Skeletal muscle satellite cell (primary cell): Measurements from ENCODE around the gene AIFM3.
"Not testable (repeated sequence)": the region's sequence is repeated elsewhere in the genome, so short reads cannot be mapped to it uniquely, and the experiment has no call there.

Experiments
- H3K27me3 ChIP-seq: 2 replicates; pipeline ENCODE4 v1.7.0; 2013; ENCODE audit warnings: low read length; ENCODE audit not compliant: control insufficient read depth, insufficient read depth
- H3K36me3 ChIP-seq: 2 replicates; pipeline ENCODE4 v1.7.0; 2013; ENCODE audit warnings: mild to moderate bottlenecking, control low read depth, low read length; ENCODE audit not compliant: insufficient read depth
- H3K4me1 ChIP-seq: 2 replicates; pipeline ENCODE4 v1.7.0; 2013; ENCODE audit warnings: low read length; ENCODE audit not compliant: control insufficient read depth, insufficient read depth
- H3K4me2 ChIP-seq: 2 replicates; pipeline ENCODE4 v1.7.0; 2013; ENCODE audit warnings: mild to moderate bottlenecking, low read length
- H3K4me3 ChIP-seq: 2 replicates; pipeline ENCODE4 v1.7.0; 2013; ENCODE audit warnings: low read length
- H3K9ac ChIP-seq: 2 replicates; pipeline ENCODE4 v1.7.0; 2013; ENCODE audit warnings: mild to moderate bottlenecking, low read depth, low read length, moderate library complexity
- H3K9me3 ChIP-seq: replicated peaks from 2 replicates; pipeline ENCODE4 v1.7.0; 2013; ENCODE audit warnings: mild to moderate bottlenecking, control low read depth, low read length

AIFM3 gene

GRCh38 chr22:20931126-20931654 is 35.9 kb upstream of the AIFM3 start:
- Histone ChIP-seq H3K4me1 (no peaks in the 10 kb centered on the region), H3K9me3 (no peaks in the 10 kb centered on the region), H3K4me2 (no peak overlapping the region), H3K36me3 (peaks cover 9% of the 10 kb centered on the region), H3K27me3 (no peaks in the 10 kb centered on the region), H3K4me3 (no peak overlapping the region), H3K9ac (no peak overlapping the region)

GRCh38 chr22:20933910-20934309 is 33.1 kb upstream of the AIFM3 start:
- Histone ChIP-seq H3K4me3 (no peak overlapping the region), H3K9ac (no peak overlapping the region), H3K27me3 (no peaks in the 10 kb centered on the region), H3K36me3 (peaks cover 9% of the 10 kb centered on the region), H3K4me1 (peaks cover 4% of the 10 kb centered on the region), H3K9me3 (no peaks in the 10 kb centered on the region), H3K4me2 (no peak overlapping the region)

DNA sequence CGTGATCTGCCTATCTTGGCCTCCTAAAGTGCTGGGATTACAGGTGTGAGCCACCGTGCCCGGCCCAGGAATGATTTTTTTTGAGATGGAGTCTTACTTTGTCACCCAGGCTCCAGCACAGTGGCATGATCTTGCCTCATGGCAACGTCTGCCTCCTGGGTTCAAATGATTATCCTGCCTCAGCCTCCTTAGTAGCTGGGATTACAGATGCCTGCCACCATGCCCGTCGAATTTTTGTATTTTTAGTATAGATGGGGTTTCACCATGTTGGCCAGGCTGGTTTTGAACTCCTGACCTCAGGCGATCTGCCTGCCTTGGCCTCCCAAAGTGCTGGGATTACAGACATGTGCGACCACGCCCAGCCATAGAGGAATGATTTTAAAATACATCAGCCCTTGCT is 32.0 kb upstream of the AIFM3 start:
- not testable (repeated sequence) for H3K9me3 ChIP-seq, H3K27me3 ChIP-seq, H3K9ac ChIP-seq, H3K36me3 ChIP-seq, H3K4me3 ChIP-seq, H3K4me1 ChIP-seq, H3K4me2 ChIP-seq

GRCh38 chr22:20935780-20936539 is 31.1 kb upstream of the AIFM3 start:
- H3K9me3 ChIP-seq, H3K4me1 ChIP-seq, H3K4me3 ChIP-seq, H3K36me3 ChIP-seq, H3K27me3 ChIP-seq, H3K4me2 ChIP-seq, H3K9ac ChIP-seq: not testable (repeated sequence)

DNA sequence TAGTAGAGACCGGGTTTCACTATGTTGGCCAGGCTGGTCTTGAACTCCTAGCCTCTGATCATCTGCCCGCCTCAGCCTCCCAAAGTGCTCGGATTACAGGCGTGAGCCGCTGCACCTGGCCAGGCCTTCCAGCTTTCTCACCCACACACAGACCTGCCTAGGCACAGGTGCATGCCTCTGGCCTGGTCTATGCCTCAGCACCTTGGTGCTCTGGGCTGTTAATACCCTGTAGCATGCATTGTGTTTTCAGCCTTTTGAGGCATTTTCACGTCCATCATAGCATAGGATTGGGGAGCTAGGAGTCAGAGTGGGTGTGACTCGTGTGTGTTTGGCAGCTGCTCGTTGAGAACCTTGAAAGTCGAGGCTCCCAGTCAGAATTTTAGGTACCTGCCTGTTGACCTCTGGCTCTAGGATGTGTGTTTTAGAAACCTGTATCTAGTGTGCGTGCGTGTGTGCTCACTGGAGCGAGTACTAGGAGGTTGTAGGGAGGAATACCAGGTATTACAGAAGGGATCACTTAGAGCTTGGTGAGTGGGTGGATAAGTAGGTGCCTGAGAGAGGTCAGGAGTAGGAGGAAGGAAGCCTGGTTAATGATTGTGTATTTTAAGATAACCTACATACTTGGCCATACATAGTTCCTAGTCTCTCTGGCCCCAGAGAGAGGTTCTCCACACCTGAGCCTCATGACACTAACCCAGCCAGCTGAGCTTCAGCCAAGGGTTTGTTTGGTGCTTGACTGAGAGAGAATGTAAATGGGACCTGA is 29.8 kb upstream of the AIFM3 start:
- H3K4me3 ChIP-seq, result no peak overlapping the region
- peaks cover 4% of the 10 kb centered on the region for H3K4me1 ChIP-seq
- peaks cover 9% of the 10 kb centered on the region for H3K36me3 ChIP-seq
- no peak overlapping the region for H3K4me2 ChIP-seq
- no peaks in the 10 kb centered on the region for H3K27me3 ChIP-seq
- no peaks in the 10 kb centered on the region for H3K9me3 ChIP-seq
- H3K9ac ChIP-seq, result no peak overlapping the region

- Histone ChIP-seq H3K4me2 (no peak overlapping the region), H3K27me3 (no peaks in the 10 kb centered on the region), H3K4me3 (no peak overlapping the region), H3K9me3 (no peaks in the 10 kb centered on the region), H3K4me1 (peaks cover 4% of the 10 kb centered on the region), H3K36me3 (peaks cover 9% of the 10 kb centered on the region), H3K9ac (no peak overlapping the region)
Observed at GRCh38 chr22:20937794-20938671, 29.0 kb upstream of the AIFM3 start.

DNA sequence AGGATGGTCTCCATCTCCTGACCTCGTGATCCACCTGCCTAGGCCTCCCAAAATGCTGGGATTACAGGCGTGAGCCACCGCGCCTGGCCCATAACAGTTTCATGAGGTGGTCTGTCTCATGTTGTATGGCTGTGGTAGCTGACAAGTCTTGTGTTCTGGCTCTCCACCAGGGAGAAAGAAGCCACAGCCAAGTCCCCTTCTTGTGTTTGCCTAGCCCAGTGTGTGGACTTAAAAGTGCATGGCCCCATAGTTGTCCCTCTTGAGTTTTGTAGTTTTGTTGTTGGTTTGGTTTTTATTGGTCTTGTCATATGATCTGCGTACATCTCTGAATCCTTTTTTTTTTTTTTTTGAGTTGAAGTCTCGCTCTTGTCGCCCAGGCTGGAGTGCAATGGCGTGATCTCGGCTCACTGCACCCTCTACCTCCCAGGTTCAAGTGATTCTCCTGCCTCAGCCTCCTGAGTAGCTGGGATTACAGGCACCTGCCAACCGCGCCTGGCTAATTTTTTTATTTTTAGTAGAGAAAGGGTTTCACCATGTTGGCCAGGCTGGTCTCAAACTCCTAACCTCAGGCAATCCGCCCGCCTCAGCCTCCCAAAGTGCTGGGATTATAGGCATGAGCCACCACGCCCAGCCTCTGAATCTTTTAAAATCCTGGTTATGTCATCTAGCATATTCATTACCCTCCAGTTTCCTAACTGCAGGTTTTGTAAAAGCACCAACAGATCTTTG is 27.4 kb upstream of the AIFM3 start:
- H3K27me3 ChIP-seq, H3K4me3 ChIP-seq, H3K9me3 ChIP-seq, H3K9ac ChIP-seq, H3K4me1 ChIP-seq, H3K36me3 ChIP-seq, H3K4me2 ChIP-seq: not testable (repeated sequence)

GRCh38 chr22:20940186-20940651 is 26.8 kb upstream of the AIFM3 start:
- Histone ChIP-seq H3K4me1 (peaks cover 7% of the 10 kb centered on the region), H3K9ac (no peak overlapping the region), H3K27me3 (no peaks in the 10 kb centered on the region), H3K4me2 (no peak overlapping the region), H3K36me3 (no peaks in the 10 kb centered on the region), H3K4me3 (no peak overlapping the region), H3K9me3 (no peaks in the 10 kb centered on the region)

DNA sequence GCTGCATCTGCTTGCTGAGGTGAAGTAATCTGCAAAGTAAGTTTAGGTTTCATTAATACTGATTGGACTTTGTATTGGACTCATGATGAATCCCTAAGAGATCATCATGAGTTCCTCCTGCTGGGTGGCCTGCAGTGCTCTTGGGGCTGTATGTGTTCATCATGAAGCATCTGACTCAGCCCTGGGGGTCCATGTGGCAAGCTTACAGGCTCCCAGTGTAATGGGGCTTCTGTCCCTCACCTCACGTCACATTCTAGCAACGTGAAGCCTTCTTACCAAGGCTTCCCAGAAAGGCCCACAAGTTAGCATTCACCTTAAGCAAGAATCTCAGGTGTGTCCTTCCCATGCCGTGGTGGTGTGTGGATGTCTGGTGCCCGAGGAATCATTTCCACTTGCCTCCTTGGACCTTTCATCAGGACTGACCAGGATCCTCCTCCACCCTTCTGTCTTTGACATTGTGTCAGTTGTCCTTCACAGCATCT is 26.1 kb upstream of the AIFM3 start:
- no peak overlapping the region for H3K4me2 ChIP-seq
- H3K36me3 ChIP-seq, result no peaks in the 10 kb centered on the region
- H3K4me3 ChIP-seq, result no peak overlapping the region
- no peaks in the 10 kb centered on the region for H3K9me3 ChIP-seq
- H3K27me3 ChIP-seq, result no peaks in the 10 kb centered on the region
- H3K4me1 ChIP-seq, result peaks cover 14% of the 10 kb centered on the region
- no peak overlapping the region for H3K9ac ChIP-seq

DNA sequence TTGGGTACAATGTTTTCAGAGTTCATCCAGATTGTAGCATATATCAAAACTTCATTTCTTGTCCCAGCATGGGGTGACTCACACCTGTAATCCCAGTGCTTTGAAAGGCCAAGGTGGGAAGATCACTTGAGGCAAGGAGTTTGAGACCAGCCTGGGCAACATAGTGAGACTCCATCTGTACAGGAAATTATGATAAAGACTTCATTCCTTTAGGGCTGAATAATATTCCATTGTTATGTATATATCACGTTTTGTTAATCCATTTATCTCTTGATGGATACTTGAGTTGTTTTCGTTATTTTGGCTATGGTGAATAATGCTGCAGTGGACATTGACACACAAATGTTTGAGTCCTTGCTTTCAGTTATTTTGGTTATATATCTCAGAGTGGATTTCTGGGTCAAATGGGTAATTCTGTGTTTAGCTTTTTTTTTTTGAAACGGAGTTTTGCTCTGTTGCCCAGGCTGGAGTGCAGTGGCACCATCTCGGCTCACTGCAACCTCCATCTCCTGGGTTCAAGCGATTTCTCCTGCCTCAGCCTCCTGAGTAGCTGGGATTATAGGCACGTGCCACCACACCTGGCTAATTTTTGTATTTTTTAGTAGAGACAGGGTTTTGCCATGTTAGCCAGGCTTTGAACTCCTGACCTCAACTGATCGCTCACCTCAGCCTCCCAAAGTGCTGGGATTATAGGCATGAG is 24.7 kb upstream of the AIFM3 start:
- not testable (repeated sequence) for H3K9me3 ChIP-seq, H3K4me2 ChIP-seq, H3K4me3 ChIP-seq, H3K9ac ChIP-seq, H3K36me3 ChIP-seq, H3K27me3 ChIP-seq
- peaks cover 26% of the 10 kb centered on the region for H3K4me1 ChIP-seq
